Stimulated activated CD4-positive, alpha-beta T cell treated with anti-CD3 and anti-CD28 coated beads, TNF-alpha, amount 100 ng/mL, for 4 hours (primary cell): Measurements from ENCODE around the gene OR10J1.
"Not testable (repeated sequence)": the region's sequence is repeated elsewhere in the genome, so short reads cannot be mapped to it uniquely, and the experiment has no call there.

Experiments
- DNase-seq, 3 experiments: peaks; one replicate each; pipeline ENCODE4 v3.0.0-alpha.2; 2020; ENCODE audit warnings: low read depth in 3 of 3

Gene OR10J1

GRCh38 chr1:159439422-159439821, at the start of gene OR10J1:
Gene OR10J1, plus strand, starts transcription at chr1:159439722. Its CDS starts 70 bp downstream, at chr1:159439792.
- DNase-seq = no peak

DNA sequence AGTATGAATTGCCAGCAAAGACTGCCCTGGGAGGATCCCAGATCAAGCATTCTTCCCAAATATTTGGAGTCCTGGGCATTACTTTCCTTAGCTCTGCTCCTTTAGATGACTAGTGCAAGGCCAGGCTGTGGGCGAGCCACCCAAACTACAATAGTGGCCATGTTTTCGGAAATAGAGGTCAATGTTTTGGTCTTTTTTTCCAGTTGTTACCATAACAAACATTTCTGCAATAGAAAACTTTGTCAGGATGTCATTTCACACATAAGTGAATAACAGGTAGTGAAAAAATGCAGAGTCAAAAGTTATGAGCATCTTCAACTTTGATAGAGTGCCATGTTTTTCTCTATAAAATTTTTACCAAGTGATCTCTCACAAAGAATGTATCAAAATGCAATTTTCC, 32.7 kb upstream of the OR10J1 start:
- DNase-seq = no peak

DNA sequence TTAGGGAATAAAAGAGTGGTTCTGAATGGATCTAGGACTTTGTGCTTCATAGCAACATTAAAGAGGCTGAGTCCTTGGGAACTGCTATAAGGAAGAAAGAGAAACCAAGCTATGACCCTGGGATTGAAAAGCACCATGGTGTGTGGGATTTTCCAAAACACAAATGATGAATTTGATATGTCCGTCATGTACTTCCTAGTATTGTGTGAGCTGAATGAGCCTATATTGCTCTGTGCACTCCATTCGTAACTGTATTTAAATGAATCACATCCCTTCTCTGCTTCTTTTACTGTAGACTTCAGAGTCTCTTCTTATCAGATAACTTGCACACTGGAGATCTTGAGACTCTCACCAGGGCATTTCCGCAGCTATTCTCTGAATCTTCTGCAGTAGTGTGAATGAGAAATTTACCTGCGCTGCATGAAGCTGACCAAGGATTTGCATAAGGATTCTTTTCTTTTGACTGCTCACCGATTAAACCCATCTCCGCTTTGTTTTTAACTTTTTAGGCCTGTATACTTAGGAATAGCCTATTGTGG, 30.6 kb upstream of the OR10J1 start:
- DNase-seq = no peak

DNA sequence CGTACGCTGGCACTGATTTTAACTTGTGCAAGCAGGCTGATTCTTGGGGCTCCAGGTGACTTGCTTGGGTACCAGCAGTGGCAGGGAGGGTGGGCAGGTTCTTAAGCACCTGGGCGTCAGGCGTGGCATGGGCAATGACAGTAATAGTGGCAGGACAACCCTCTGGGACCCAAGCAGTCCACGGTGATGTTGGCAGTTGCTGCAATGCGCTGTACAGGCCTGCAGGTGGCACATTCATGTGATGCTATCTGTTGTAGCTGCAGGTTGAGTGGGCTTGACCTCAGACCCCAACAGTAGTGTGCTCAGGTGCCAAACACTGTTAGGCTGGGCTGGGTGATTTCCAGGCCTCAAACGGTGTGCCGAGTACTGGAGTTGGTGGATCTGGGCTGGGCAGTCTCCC, 17.7 kb upstream of the OR10J1 start:
- DNase-seq = no peak

DNA sequence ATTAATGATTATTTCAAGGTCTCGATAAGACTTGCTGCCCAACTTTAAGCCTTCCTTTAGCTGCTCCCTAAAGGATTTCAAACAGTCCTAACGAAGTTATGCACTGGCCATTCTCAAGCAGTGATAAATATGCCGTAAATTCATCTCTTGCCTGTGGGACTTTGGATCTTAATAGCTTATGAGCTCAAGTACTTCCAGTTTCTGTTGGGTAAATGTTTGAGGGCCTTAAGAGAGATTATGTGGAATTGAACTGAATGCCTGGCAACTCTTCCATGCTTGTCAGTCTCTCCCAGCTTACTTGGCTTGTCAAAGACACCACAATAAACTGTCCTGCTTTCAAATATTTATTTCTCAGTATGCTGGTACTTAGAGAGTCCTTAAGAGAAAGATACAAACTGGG, 11.0 kb upstream of the OR10J1 start:
- no peak for DNase-seq

DNA sequence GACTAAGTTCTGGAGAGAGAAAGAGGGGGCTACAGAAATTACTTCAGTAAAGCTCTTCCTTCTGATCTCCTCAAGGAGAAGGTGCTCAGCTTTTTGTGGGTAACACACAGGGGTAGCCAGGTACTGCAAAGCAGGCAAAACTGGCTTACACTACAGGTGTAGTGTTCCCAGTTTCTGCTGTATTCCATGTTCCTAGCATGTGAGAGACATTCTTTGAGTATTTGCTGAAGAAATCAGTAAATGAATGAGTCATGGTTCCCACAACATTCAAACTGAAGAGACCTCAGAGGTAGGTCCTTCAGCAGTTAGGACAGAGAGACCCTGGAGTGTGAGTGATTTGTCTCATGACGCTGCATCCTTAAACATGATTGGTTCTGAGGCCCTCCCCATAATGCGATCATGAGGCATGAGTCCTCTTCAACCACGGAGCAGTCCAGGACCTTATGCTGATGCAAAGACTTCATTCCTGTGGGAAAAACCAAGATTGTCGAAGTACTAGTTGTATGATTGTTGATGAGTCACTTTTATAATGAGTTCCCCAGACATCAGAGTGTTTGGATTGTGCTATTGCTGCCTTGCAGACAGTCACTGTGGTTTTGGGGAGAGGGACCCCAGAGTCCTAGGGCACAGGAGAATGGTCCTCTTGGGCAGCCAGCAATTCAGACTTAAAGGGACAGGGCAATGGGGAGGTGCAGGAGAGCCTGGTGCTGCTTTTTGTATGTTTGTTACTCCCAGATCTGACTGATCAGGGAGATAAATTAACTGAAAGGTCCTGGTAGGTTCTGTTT, 10.3 kb upstream of the OR10J1 start:
- DNase-seq = no peak

DNA sequence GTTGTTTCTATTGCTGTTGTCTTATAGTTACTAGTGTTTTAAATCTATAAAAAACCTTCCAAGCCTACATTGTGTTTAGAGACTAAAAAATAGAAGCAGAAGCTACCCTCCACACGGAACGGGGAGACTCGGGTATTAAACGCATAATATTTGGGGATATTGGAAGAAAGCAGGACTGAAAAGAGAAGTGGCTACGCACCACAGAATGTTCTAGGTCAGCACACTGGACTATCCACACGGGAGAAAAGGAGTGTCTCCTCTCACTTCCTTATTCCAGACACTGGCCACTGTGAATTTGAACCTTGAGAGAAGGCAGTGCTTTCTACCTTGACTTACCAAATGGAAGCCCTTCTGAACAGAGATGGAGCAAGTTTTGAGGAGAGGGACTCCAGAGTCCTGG, 8.5 kb upstream of the OR10J1 start:
- no peak for DNase-seq

- no peak for DNase-seq
Measured at GRCh38 chr1:159431904-159432303, 7.6 kb upstream of the OR10J1 start, which contains the start of gene OR10J4. Gene OR10J4, plus strand, starts transcription at chr1:159432204.

DNA sequence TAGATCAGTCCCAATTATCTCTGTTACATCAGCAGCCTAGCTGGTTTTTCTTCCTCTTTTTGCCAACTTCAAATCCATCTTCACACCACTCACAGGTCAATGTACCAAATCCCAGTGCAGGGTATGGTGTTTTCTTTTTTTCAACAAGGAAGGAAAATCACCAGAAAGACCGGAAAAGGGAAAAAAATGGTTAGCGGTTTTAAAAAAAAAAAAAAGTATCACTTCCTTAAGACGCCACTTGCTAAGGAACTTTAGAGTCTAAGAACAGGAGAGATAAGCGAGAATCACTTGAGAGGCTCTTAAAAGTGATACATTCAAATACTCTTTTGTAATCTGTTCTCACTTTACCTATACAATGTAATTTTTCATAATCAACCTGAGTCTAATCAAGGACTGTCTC, 3.1 kb upstream of the OR10J1 start:
- no peak for DNase-seq

DNA sequence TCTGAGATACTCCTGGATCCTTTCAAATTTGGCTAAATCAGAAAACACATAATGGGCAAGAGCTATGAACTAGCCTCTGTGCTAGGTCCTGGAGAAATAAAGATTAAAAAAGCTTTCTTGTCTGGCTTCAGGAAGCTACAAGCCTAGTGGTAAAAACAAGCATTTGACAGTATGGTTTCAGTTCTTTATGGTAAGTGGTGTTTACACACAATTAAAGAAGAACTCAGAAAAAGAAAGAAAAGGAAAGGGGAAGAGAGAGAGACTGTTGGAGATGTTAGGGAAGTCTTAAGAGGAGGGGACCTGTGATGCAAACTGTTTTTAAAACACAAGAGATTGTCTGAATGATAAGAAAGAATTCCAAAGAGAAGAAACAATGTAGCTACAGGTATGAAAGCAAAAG, 1.8 kb downstream of the OR10J1 start:
- no peak for DNase-seq

GRCh38 chr1:159442428-159442827, 2.9 kb downstream of the OR10J1 start:
- DNase-seq = no peak

GRCh38 chr1:159443066-159443750, 3.7 kb downstream of the OR10J1 start:
- no peak for DNase-seq

GRCh38 chr1:159444511-159444910, 5.0 kb downstream of the OR10J1 start:
- DNase-seq = no peak

GRCh38 chr1:159448181-159448580, 8.7 kb downstream of the OR10J1 start:
- DNase-seq = no peak

DNA sequence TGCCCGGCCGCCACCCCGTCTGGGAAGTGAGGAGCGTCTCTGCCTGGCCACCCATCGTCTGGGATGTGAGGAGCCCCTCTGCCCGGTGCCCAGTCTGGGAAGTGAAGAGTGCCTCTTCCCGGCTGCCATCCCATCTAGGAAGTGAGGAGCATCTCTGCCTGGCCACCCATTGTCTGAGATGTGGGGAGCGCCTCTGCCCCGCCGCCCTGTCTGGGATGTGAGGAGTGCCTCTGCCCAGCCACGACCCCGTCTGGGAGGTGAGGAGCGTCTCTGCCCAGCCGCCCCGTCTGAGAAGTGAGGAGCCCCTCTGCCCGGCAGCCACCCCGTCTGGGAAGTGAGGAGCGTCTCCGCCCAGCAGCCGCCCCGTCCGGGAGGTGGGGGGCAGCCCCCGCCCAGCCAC, 10.1 kb downstream of the OR10J1 start:
- not testable (repeated sequence) for DNase-seq

- DNase-seq = no peak
Measured at GRCh38 chr1:159459551-159459950, 20.0 kb downstream of the OR10J1 start.

- DNase-seq = no peak
Measured at GRCh38 chr1:159465191-159465603, 25.7 kb downstream of the OR10J1 start.

DNA sequence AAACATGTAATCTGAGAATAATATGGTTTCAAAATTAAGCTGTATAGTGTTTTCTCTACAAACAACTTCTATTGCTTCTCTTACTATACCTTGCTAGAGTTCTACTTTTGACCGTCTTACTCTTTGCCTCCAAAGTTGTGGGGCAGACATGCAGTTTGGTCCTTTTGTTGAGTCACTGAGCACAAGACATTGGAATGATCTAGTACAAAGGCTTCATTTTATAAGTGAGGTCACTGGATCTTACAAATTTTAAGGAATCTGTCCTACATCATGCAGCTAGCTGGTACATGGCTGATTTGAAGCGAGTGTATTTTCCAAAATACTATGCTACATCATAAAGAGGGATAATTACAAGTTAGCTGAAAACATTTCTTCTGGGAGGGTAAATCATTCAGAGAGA, 28.8 kb downstream of the OR10J1 start:
- no peak for DNase-seq

- no peak for DNase-seq
Measured at GRCh38 chr1:159469921-159470533, 30.5 kb downstream of the OR10J1 start.

DNA sequence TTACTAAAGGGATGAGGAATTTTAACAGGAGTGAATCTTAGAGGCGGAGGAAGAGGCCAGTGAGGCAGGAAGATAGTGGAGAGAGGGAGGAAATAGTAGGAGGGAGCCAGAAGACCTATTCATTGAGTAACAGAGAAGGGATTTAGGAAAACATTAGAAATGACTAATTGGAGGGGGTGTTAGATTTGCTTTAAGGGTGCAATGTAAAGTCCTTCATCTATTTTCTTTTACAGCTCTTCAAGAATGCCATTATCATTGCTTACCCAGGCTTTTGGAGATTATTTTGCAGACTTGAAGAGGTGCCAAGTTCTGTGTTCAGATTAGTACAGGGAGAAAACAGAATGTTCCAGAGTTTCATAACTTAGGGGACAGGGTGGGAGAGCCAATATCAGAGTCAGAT, 33.8 kb downstream of the OR10J1 start:
- DNase-seq = no peak

DNA sequence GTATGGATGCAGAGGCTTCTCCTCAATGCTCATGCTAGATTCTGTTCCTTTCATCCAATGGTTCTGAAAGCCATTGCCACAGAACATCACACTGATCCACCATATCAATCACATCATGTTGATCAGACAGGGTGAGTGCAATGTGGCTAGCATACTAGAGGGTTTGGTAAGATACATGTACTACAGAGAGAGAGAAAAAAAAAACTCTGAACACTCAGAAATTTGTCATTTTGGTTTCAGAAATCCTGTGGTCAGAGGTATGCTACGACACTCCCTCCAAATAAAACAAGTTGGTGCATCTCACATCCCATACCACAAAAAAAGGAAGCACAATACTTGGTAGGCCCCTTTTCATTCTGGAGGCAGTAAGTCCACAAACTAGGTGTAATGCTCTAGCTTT, 35.4 kb downstream of the OR10J1 start:
- DNase-seq = no peak

DNA sequence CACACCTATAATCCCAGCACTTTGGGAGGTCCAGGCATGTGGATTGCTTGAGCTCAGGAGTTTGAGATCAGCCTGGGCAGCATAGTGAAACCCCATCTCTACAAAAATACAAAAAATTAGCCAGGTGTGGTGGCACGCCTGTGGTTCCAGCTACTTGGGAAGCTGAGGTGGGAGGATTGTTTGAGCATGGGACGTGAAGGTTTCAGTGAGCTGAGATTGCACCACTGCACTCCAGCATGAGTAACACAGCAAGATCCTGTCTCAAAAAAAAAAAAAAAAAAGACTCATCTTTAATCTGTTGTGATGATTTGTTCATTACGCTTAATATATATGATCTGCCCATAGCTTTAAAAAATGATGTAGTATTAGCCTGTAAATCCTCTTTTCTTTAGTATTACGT, 44.0 kb downstream of the OR10J1 start:
- no peak for DNase-seq
